Stimulated activated CD8-positive, alpha-beta memory T cell treated with anti-CD3 and anti-CD28 coated beads, Interleukin-12 subunit alpha, Interleukin-12 subunit beta, amount 100 ng/mL, for 4 hours (primary cell): ENCODE measurements around the gene ITPRID1.

ENCODE experiments used
- DNase-seq: peaks from one replicate; pipeline ENCODE4 v3.0.0-alpha.2; 2020; ENCODE audit warnings: low read depth

ITPRID1 gene

GRCh38 chr7:31695859-31696614 is 182.1 kb downstream of the ITPRID1 start:
- DNase-seq = no peak

- no peak for DNase-seq
Measured at GRCh38 chr7:31699050-31699449, 185.2 kb downstream of the ITPRID1 start.

- no peak for DNase-seq
Measured at GRCh38 chr7:31702354-31702753, 188.5 kb downstream of the ITPRID1 start.

GRCh38 chr7:31705377-31705776 is 191.5 kb downstream of the ITPRID1 start:
- no peak for DNase-seq

- DNase-seq = no peak
Measured at GRCh38 chr7:31707089-31707488, 193.2 kb downstream of the ITPRID1 start.
